SH-SY5Y (cell line): ENCODE measurements around the gene HCFC1R1.

Experiments used
- GATA2 ChIP-seq: IDR thresholded peaks from 2 replicates; pipeline ENCODE4 v1.6.1; 2011; ENCODE audit warnings: mild to moderate bottlenecking, low read depth, low read length
- GATA3 ChIP-seq: IDR thresholded peaks from 2 replicates; pipeline ENCODE4 v1.6.1; 2011; ENCODE audit warnings: low read depth, mild to moderate bottlenecking, low read length, moderate library complexity

DNA sequence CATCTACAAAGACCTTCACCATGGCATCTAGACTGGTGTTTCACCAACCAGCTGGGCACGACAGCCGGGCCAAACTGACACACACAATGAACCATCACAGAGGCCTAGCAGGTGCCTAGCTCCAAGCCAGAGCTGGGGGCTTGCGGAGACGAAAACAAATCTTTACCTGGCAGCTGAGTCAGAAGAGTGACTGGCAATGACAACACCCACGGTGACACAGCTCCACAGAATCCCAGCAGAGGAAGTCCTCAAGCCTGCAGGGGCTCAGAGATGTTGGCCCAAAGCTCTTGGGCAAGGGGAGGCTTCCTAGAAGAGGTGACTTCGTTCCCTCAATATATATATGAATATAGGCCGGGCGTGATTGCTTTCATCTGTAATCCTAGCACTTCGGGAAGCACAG lies 27.8 kb upstream of the HCFC1R1 start:
- TF ChIP-seq GATA2 (no peak), GATA3 (no peak)
